Activated CD4-positive, alpha-beta T cell treated with anti-CD3 and anti-CD28 coated beads, Interleukin-2, amount 50 U/mL, for 16 hours (primary cell): Measurements from ENCODE around the gene CFLAR.
"Not testable (repeated sequence)": the region's sequence is repeated elsewhere in the genome, so short reads cannot be mapped to it uniquely, and the experiment has no call there.

Experiments
- DNase-seq: peaks from one replicate; pipeline ENCODE4 v3.0.0-alpha.2; 2020

Gene CFLAR

GRCh38 chr2:201149821-201150165, 33.8 kb downstream of the CFLAR start:
- not testable (repeated sequence) for DNase-seq

- DNase-seq, result no peak
Observed at GRCh38 chr2:201150454-201151020, 34.6 kb downstream of the CFLAR start.

- peak; percentile 45 for DNase-seq
Observed at GRCh38 chr2:201151127-201151981, 35.4 kb downstream of the CFLAR start.

- DNase-seq, result no peak
Observed at GRCh38 chr2:201152517-201152916, 36.6 kb downstream of the CFLAR start.

- DNase-seq, result no peak
Observed at GRCh38 chr2:201152999-201153815, 37.2 kb downstream of the CFLAR start.

GRCh38 chr2:201154615-201155399, 38.8 kb downstream of the CFLAR start:
- no peak for DNase-seq

GRCh38 chr2:201156036-201156435, 40.1 kb downstream of the CFLAR start:
- DNase-seq, result no peak

- no peak for DNase-seq
Observed at GRCh38 chr2:201156640-201157039, 40.7 kb downstream of the CFLAR start.

- no peak for DNase-seq
Observed at GRCh38 chr2:201157694-201158093, 41.7 kb downstream of the CFLAR start.

GRCh38 chr2:201158111-201158929, 42.4 kb downstream of the CFLAR start:
- peak; percentile 70 for DNase-seq

- DNase-seq, result no peak
Observed at GRCh38 chr2:201164166-201164565, 48.2 kb downstream of the CFLAR start.

GRCh38 chr2:201167546-201167945, 51.6 kb downstream of the CFLAR start:
- DNase-seq, result no peak

GRCh38 chr2:201168496-201168895, 52.5 kb downstream of the CFLAR start:
- not testable (repeated sequence) for DNase-seq

- no peak for DNase-seq
Observed at GRCh38 chr2:201171259-201171814, 55.4 kb downstream of the CFLAR start.

- no peak for DNase-seq
Observed at GRCh38 chr2:201172279-201172678, 56.3 kb downstream of the CFLAR start.

- DNase-seq, result no peak
Observed at GRCh38 chr2:201174687-201175086, 58.7 kb downstream of the CFLAR start.

GRCh38 chr2:201176081-201176481, 60.1 kb downstream of the CFLAR start:
- DNase-seq, result no peak

- no peak for DNase-seq
Observed at GRCh38 chr2:201180010-201180409, 64.0 kb downstream of the CFLAR start.

GRCh38 chr2:201182650-201183364, 66.8 kb downstream of the CFLAR start, which contains the start of gene CASP10:
Gene CASP10, plus strand, starts transcription at chr2:201183141. Its CDS starts 2,637 bp downstream, at chr2:201185778.
- peak; percentile 68 for DNase-seq

GRCh38 chr2:201183365-201183727, 67.4 kb downstream of the CFLAR start:
- no peak for DNase-seq

- DNase-seq, result not testable (repeated sequence)
Observed at GRCh38 chr2:201183835-201184234, 67.9 kb downstream of the CFLAR start.
